Thoracic aorta (tissue), 2 donors: ENCODE results near the gene AATK. TPM values are rescaled to one million over a fixed set of nuclear protein-coding genes. Genes with fewer than 3 reads are reported as not detected.

Experiments used
- ATAC-seq: fragments of 150-250 bp; one replicate; pipeline ENCODE4 v1.8.0; 2017; ENCODE audit warnings: low read depth; ENCODE audit not compliant: insufficient number of reproducible peaks, low FRiP score
- DNase-seq: peaks from one replicate; pipeline ENCODE4 v3.0.0-alpha.2; 2020; ENCODE audit warnings: low spot score
- H3K27ac ChIP-seq, 2 donors: fragments of 200-600 bp; sonication (generic); 1 replicate in 1 of 2; 2 replicates in 1 of 2; pipeline ENCODE4 v1.5.1; 2016; ENCODE audit warnings: mild to moderate bottlenecking in 2 of 2, moderate library complexity in 2 of 2
- H3K27me3 ChIP-seq: fragments of 200-600 bp; sonication (generic); replicated peaks from 2 replicates; pipeline ENCODE4 v1.6.0; 2016; ENCODE audit warnings: mild to moderate bottlenecking; ENCODE audit not compliant: insufficient read depth
- H3K36me3 ChIP-seq: fragments of 200-600 bp; sonication (generic); one replicate; pipeline ENCODE4 v1.5.1; 2016
- H3K4me1 ChIP-seq, 2 donors: fragments of 200-600 bp; sonication (generic); 1 replicate in 1 of 2; 2 replicates in 1 of 2; pipeline versions ENCODE4 v1.5.1 to v1.6.0; 2016; ENCODE audit warnings: low read depth in 2 of 2, mild to moderate bottlenecking in 1 of 2; ENCODE audit not compliant: control insufficient read depth in 1 of 2
- H3K4me3 ChIP-seq: fragments of 200-600 bp; sonication (generic); 2 replicates; pipeline ENCODE4 v1.5.1; 2016; ENCODE audit warnings: mild to moderate bottlenecking
- H3K9me3 ChIP-seq: fragments of 200-600 bp; sonication (generic); 2 replicates; pipeline ENCODE4 v1.5.1; 2016
- total RNA-seq, 2 donors: library from RNA; depleted of rRNA; stranded (reverse); fragments of >200 nt; gene quantifications; one replicate each; pipeline versions ENCODE4 v1.1.0 to v1.2.3, GENCODE V29; 2016
- TF ChIP-seq, protein P1 (sequence below): fragments of 200-600 bp; sonication (generic); IDR thresholded peaks from one replicate; pipeline ENCODE4 v1.5.1; 2019; ENCODE audit warnings: antibody characterized with exemption

Gene AATK
- total RNA-seq, 2 donors from 2014 or later, result 6.1 to 19.8 TPM

DNA sequence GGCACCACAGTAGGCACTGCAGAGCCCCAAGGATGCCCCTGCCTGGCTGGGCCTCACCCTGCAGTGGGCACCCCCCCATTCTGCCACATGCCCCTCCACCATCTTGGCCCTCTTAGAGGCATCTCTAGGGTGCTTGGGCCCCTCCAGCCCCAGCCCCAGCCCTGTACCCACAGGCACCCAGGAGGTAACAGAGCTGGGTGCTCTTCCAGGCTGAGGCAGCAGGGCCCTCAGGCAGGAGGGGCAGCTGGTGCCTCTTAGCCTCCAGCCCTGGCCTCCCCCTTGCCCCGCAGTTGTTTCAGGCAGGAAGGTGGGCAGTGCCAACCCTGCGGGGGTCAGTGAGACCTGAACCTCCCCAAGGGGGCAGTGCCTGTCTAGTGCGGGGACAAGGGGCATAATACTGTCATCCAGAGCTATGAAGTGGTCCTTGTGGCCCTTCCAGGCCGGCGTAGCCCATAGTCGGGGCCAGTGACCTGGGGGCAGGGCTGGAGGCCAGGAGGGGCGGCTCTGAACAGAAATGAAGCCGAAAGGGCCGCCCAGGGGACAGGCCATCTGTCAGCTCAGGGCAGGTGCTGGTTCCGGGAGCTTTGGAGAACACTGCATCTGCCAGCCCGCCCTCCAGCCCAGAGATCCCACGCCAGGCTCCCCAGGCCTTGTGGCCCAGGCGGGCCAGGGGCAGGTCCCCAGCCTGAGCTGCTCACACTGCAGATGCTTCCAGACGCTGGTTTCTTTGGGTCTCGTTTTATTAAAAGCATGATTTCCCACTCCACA lies 4.9 kb upstream of the AATK start:
- Histone ChIP-seq H3K36me3 (no peaks in the 10 kb centered on the region), H3K4me1 (no peaks in the 10 kb centered on the region), H3K27me3 (no peaks in the 10 kb centered on the region), H3K4me3 (no peak overlapping the region), H3K27ac (no peak overlapping the region), H3K9me3 (no peaks in the 10 kb centered on the region)
- DNase-seq, result no peak
- no peak for ATAC-seq
- TF ChIP-seq, protein P1, sequence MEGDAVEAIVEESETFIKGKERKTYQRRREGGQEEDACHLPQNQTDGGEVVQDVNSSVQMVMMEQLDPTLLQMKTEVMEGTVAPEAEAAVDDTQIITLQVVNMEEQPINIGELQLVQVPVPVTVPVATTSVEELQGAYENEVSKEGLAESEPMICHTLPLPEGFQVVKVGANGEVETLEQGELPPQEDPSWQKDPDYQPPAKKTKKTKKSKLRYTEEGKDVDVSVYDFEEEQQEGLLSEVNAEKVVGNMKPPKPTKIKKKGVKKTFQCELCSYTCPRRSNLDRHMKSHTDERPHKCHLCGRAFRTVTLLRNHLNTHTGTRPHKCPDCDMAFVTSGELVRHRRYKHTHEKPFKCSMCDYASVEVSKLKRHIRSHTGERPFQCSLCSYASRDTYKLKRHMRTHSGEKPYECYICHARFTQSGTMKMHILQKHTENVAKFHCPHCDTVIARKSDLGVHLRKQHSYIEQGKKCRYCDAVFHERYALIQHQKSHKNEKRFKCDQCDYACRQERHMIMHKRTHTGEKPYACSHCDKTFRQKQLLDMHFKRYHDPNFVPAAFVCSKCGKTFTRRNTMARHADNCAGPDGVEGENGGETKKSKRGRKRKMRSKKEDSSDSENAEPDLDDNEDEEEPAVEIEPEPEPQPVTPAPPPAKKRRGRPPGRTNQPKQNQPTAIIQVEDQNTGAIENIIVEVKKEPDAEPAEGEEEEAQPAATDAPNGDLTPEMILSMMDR, result no peak

- TF ChIP-seq, protein P1, result no peak
- ATAC-seq, result no peak
Observed at GRCh38 chr17:81169870-81170309, 3.9 kb upstream of the AATK start.

DNA sequence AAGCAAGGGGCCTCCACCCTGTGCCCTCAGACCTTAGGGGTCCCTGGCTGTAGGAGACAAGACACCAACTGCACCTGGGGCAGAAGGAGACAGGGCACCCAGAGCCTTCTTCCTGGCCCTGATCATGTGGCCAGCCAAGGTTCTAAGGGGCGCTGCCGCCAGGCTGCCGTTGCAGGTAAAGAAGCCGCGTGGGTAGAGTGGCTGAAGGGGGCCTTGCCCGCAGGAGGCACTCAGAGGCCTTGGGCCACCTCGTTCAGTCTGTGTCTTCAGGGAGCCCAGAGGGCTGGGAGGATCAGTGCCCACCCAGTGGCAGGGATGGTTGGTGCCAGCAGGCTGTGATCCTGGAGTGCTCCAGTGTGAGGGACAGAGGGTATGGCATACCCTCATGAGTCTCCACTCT lies 1.6 kb upstream of the AATK start:
- ATAC-seq (no peak), DNase-seq (no peak)
- Histone ChIP-seq H3K27ac (no peak overlapping the region), H3K36me3 (no peaks in the 10 kb centered on the region), H3K27me3 (no peaks in the 10 kb centered on the region), H3K4me1 (peaks cover 3 to 11% of the 10 kb centered on the region in 2 donors), H3K4me3 (no peak overlapping the region), H3K9me3 (no peaks in the 10 kb centered on the region)
- TF ChIP-seq, protein P1, result no peak

More at GRCh38 chr17:81169870-81170309, 3.9 kb upstream of the AATK start:
- Histone ChIP-seq H3K4me1 (peaks cover 3 to 9% of the 10 kb centered on the region in 2 donors), H3K4me3 (no peak overlapping the region), H3K9me3 (no peaks in the 10 kb centered on the region), H3K27ac (no peak overlapping the region), H3K27me3 (no peaks in the 10 kb centered on the region), H3K36me3 (no peaks in the 10 kb centered on the region)
- no peak for DNase-seq

GRCh38 chr17:81167194-81167524 lies 1.1 kb upstream of the AATK start:
- Histone ChIP-seq H3K36me3 (no peaks in the 10 kb centered on the region), H3K9me3 (no peaks in the 10 kb centered on the region), H3K4me1 (peaks cover 3 to 11% of the 10 kb centered on the region in 2 donors), H3K4me3 (no peak overlapping the region), H3K27ac (no peak overlapping the region), H3K27me3 (no peaks in the 10 kb centered on the region)
- TF ChIP-seq, protein P1, result no peak
- ATAC-seq (no peak), DNase-seq (no peak)

- Histone ChIP-seq H3K36me3 (no peaks in the 10 kb centered on the region), H3K4me3 (peak within 1 kb of the TSS; percentile 68), H3K27ac (no peak within 1 kb of the TSS), H3K4me1 (peaks cover 3 to 11% of the 10 kb centered on the region in 2 donors), H3K9me3 (no peaks in the 10 kb centered on the region), H3K27me3 (no peaks in the 10 kb centered on the region)
- DNase-seq (no peak), ATAC-seq (no peak)
- TF ChIP-seq, protein P1, result no peak
Observed at GRCh38 chr17:81165246-81166032, 582 bp downstream of the AATK start, which contains the start of gene PVALEF. Gene PVALEF (plus strand): TSS chr17:81165507. CDS start chr17:81181227, 15,720 bp downstream.
